NT2/D1 (cell line): ENCODE data around the gene TAGLN2.

ENCODE experiments used
- YY1 ChIP-seq: IDR thresholded peaks from 2 replicates; pipeline ENCODE4 v1.6.1; 2011; ENCODE audit not compliant: insufficient read length, insufficient read depth
- ZNF274 ChIP-seq: IDR thresholded peaks from 2 replicates; pipeline ENCODE4 v1.6.1; 2011; ENCODE audit warnings: mild to moderate bottlenecking, low read depth, low read length

DNA sequence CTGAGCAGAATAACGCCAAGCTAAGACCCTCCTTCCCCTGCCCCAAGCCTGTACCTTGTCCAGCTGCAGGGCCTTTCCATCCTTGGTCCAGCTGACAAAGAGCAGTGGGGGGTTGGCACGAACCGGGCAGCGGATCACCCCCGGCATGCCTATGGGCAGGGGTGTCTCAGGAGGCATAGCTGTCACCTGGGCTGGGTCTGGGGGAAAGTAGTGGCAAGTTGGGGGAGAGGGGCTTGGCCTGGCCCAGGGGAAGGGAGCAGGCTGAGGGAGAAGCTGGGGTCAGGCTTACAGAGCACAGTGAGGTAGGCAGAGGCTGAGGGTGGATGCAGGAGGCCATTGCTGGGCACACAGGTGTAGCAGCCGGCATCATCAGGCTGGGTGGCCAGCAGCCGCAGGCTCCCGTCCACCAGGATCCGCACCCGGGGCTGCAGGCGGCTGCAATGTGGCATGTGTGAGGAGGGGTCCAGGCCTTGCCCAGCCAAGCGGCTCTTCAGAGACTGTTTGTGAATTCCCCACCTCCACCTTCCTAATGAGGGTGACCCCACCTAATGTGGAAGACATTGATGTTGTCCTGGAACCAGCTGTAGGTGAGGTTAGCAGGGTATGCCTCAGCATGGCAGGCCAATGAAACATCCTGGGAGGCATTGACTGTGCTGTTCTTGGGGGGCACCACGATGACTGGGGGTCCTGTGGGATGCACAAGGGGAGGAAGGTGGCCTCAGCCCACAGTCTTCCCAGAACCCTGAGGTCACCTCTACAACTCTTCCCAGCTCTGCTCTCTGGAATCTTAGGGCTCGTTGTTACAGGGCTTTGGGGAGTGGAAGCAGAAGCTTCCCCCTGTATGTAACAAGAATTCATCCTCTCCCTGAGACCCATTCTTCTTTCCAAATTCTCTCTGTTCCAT is 9.1 kb upstream of the TAGLN2 start:
- TF ChIP-seq ZNF274 (no peak), YY1 (no peak)
